Ovary (tissue), 3 donors: Measurements from ENCODE around the gene CLIC4.

Source experiments
- POLR2A ChIP-seq: fragments of 450-650 bp; IDR thresholded peaks from one replicate; pipeline ENCODE4 v1.6.1; 2017; ENCODE audit warnings: antibody characterized with exemption, mild to moderate bottlenecking, moderate library complexity
- TF ChIP-seq, protein P1 (sequence below), 3 donors: fragments of 450-650 bp in 2 of 3; fragments of 200-600 bp in 1 of 3; IDR thresholded peaks; one replicate each; pipeline versions ENCODE4 v1.5.1 to v1.8.0; 2016 to 2022; ENCODE audit warnings: antibody characterized with exemption in 3 of 3, mild to moderate bottlenecking in 1 of 3
- donor health status: DM: no; HTN: no; CAD: no.

DNA sequence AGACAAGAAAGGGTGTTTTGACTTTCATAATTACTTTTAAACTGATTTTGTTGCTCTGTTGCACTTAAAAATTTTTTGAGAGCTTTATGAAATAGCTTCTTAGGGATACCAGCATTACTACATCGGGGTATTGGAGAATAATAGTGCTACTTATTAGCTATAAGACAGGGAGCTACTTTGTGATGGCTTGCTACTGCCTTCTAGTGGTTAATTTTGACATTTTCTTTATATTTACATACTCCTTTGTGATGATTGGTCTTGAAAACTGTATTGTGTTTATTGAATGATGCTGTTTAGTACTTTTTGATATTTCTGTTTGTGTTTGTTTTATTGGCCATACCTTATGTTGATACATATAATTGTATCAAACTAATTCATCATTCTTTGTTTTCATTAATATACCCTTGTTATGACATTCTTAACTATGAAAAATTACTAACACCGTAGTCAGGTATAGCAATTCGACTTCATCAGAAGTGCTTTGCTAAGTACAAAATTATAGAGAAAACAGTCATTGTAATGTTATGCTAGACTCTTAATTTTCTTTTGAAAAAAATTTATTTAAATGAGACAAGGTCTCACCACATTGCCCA is 85.5 kb downstream of the CLIC4 start:
- TF ChIP-seq, protein P1, sequence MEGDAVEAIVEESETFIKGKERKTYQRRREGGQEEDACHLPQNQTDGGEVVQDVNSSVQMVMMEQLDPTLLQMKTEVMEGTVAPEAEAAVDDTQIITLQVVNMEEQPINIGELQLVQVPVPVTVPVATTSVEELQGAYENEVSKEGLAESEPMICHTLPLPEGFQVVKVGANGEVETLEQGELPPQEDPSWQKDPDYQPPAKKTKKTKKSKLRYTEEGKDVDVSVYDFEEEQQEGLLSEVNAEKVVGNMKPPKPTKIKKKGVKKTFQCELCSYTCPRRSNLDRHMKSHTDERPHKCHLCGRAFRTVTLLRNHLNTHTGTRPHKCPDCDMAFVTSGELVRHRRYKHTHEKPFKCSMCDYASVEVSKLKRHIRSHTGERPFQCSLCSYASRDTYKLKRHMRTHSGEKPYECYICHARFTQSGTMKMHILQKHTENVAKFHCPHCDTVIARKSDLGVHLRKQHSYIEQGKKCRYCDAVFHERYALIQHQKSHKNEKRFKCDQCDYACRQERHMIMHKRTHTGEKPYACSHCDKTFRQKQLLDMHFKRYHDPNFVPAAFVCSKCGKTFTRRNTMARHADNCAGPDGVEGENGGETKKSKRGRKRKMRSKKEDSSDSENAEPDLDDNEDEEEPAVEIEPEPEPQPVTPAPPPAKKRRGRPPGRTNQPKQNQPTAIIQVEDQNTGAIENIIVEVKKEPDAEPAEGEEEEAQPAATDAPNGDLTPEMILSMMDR (IDR thresholded peaks at IDR 0.05) = peak; percentile 57 to 81 (median 68)
- TF ChIP-seq POLR2A = no peak
